ENCODE data around the gene HRH2. TPM values are rescaled to one million over a fixed set of nuclear protein-coding genes. Genes with fewer than 3 reads are reported as not detected.
"Not testable (repeated sequence)": the region's sequence is repeated elsewhere in the genome, so short reads cannot be mapped to it uniquely, and the experiment has no call there.

HRH2 gene
- total and polyA plus RNA-seq, 2 experiments from 2014 or later = not detected

- in situ Hi-C loops (cut with MboI) = no loop called here
Measured at GRCh38 chr5:175751369-175751768, 93.5 kb downstream of the HRH2 start.

GRCh38 chr5:175752826-175753535 is 95.1 kb downstream of the HRH2 start:
- WGBS, 2 experiments (ENCODE audit: low coverage in 1 of 2, low lambda C conversion rate in 2 of 2, missing lambda C conversion rate in 2 of 2) = 30% methylated on average over 10 of the region's 10 CpGs

More at GRCh38 chr5:175751369-175751768, 93.5 kb downstream of the HRH2 start:
- H3K79me2 ChIP-seq (ENCODE audit: insufficient read depth) = no peaks in the 10 kb centered on the region
- H2AFZ ChIP-seq = no peak overlapping the region
- H3K4me3 ChIP-seq = no peak overlapping the region
- H3K9me2 ChIP-seq (ENCODE audit: insufficient read depth) = no peaks in the 10 kb centered on the region
- DNase-seq = no peak
- no peaks in the 10 kb centered on the region for H3F3A ChIP-seq (ENCODE audit: insufficient read depth)
- no peaks in the 10 kb centered on the region for H3K27me3 ChIP-seq (replicated peaks; ENCODE audit: insufficient read depth)
- no peak for TF ChIP-seq EZH2 (IDR thresholded peaks at IDR 0.05; ENCODE audit: insufficient read depth, poor library complexity, severe bottlenecking)
- TF ChIP-seq EZH2phosphoT487 (IDR thresholded peaks at IDR 0.05; ENCODE audit: insufficient read depth, low read depth) = no peak
- H3K9ac ChIP-seq = no peak overlapping the region
- H3K36me3 ChIP-seq (ENCODE audit: low read depth) = no peaks in the 10 kb centered on the region
- no peaks in the 10 kb centered on the region for H4K20me1 ChIP-seq (ENCODE audit: insufficient read depth)
- H3K9me3 ChIP-seq (ENCODE audit: low read depth) = no peaks in the 10 kb centered on the region
- no peak overlapping the region for H3K4me2 ChIP-seq (ENCODE audit: unreplicated experiment)
- H3K4me1 ChIP-seq (ENCODE audit: insufficient read depth) = no peaks in the 10 kb centered on the region
- H3K27ac ChIP-seq = no peak overlapping the region
- WGBS, 2 experiments (ENCODE audit: low coverage in 1 of 2, low lambda C conversion rate in 2 of 2, missing lambda C conversion rate in 2 of 2) = 32 to 35% methylated on average over 5 of the region's 5 CpGs

GRCh38 chr5:175753536-175754402 is 95.9 kb downstream of the HRH2 start:
- Histone ChIP-seq H4K20me1 (ENCODE audit: insufficient read depth) (no peaks in the 10 kb centered on the region), H2AFZ (no peak overlapping the region), H3K4me3 (no peak overlapping the region), H3K27me3 (replicated peaks; ENCODE audit: insufficient read depth) (no peaks in the 10 kb centered on the region), H3K36me3 (ENCODE audit: low read depth) (no peaks in the 10 kb centered on the region), H3K9me2 (ENCODE audit: insufficient read depth) (no peaks in the 10 kb centered on the region), H3K9me3 (ENCODE audit: low read depth) (no peaks in the 10 kb centered on the region), H3K4me2 (ENCODE audit: unreplicated experiment) (no peak overlapping the region), H3K79me2 (ENCODE audit: insufficient read depth) (no peaks in the 10 kb centered on the region), H3K9ac (no peak overlapping the region), H3K4me1 (ENCODE audit: insufficient read depth) (no peaks in the 10 kb centered on the region), H3K27ac (no peak overlapping the region), H3F3A (ENCODE audit: insufficient read depth) (no peaks in the 10 kb centered on the region)
- WGBS, 2 experiments (ENCODE audit: low coverage in 1 of 2, low lambda C conversion rate in 2 of 2, missing lambda C conversion rate in 2 of 2) = 33 to 35% methylated on average over 17 to 19 of the region's 19 CpGs
- TF ChIP-seq EZH2 (IDR thresholded peaks at IDR 0.05; ENCODE audit: insufficient read depth, poor library complexity, severe bottlenecking) = no peak
- in situ Hi-C loops (cut with MboI) = no loop called here
- DNase-seq = no peak

More at GRCh38 chr5:175752826-175753535, 95.1 kb downstream of the HRH2 start:
- TF ChIP-seq EZH2 (IDR thresholded peaks at IDR 0.05; ENCODE audit: insufficient read depth, poor library complexity, severe bottlenecking) (no peak), EZH2phosphoT487 (IDR thresholded peaks at IDR 0.05; ENCODE audit: insufficient read depth, low read depth) (no peak)
- Histone ChIP-seq H3K9ac (no peak overlapping the region), H3K27me3 (replicated peaks; ENCODE audit: insufficient read depth) (no peaks in the 10 kb centered on the region), H3K79me2 (ENCODE audit: insufficient read depth) (no peaks in the 10 kb centered on the region), H3K27ac (no peak overlapping the region), H3F3A (ENCODE audit: insufficient read depth) (no peaks in the 10 kb centered on the region), H3K4me2 (ENCODE audit: unreplicated experiment) (no peak overlapping the region), H3K36me3 (ENCODE audit: low read depth) (no peaks in the 10 kb centered on the region), H3K9me2 (ENCODE audit: insufficient read depth) (no peaks in the 10 kb centered on the region), H3K4me1 (ENCODE audit: insufficient read depth) (no peaks in the 10 kb centered on the region), H3K4me3 (no peak overlapping the region), H2AFZ (no peak overlapping the region), H4K20me1 (ENCODE audit: insufficient read depth) (no peaks in the 10 kb centered on the region), H3K9me3 (ENCODE audit: low read depth) (no peaks in the 10 kb centered on the region)
- in situ Hi-C loops (cut with MboI) = no loop called here
- no peak for DNase-seq

- DNase-seq; H3F3A ChIP-seq (ENCODE audit: insufficient read depth); H2AFZ ChIP-seq; H3K36me3 ChIP-seq (ENCODE audit: low read depth); H3K9ac ChIP-seq; H3K9me2 ChIP-seq (ENCODE audit: insufficient read depth); H3K27me3 ChIP-seq (replicated peaks; ENCODE audit: insufficient read depth); H3K79me2 ChIP-seq (ENCODE audit: insufficient read depth); in situ Hi-C loops (cut with MboI); H3K4me3 ChIP-seq; H3K4me2 ChIP-seq (ENCODE audit: unreplicated experiment); H4K20me1 ChIP-seq (ENCODE audit: insufficient read depth); H3K9me3 ChIP-seq (ENCODE audit: low read depth); H3K27ac ChIP-seq; H3K4me1 ChIP-seq (ENCODE audit: insufficient read depth): not testable (repeated sequence)
- WGBS, 2 experiments (ENCODE audit: low coverage in 1 of 2, low lambda C conversion rate in 2 of 2, missing lambda C conversion rate in 2 of 2) = 6 to 18% methylated on average over 1 of the region's 1 CpG
Measured at GRCh38 chr5:175759991-175760390, 102.1 kb downstream of the HRH2 start.

Small RNA genes lying within 50 kb of the gene (small RNA-seq; reads per million reads assigned to genes)
- not detected for gene RN7SKP148 (ENCODE audit: low read depth, low replicate concordance)
- gene RNU6-226P (ENCODE audit: low read depth, low replicate concordance) = not detected

Other genes starting within 250 kb of the HRH2 start
- gene DRD1, start 213.9 kb upstream of the HRH2 start, total RNA-seq (2014; rRNA removed; shearing (Covaris generic)) = not detected in 2 replicates
- gene DRD1, start 213.9 kb upstream of the HRH2 start, polyA plus RNA-seq (2016; fragmentation: Nextera tagmentation; extraction: Ambion mirVana) = not detected in 2 replicates
- gene SFXN1, start 179.5 kb upstream of the HRH2 start, total RNA-seq (2014; rRNA removed; shearing (Covaris generic)) = 73.0 and 96.4 TPM in 2 replicates
- 50.3 and 51.9 TPM in 2 replicates for gene SFXN1, start 179.5 kb upstream of the HRH2 start, polyA plus RNA-seq (2016; fragmentation: Nextera tagmentation; extraction: Ambion mirVana)
- not detected in 2 replicates for gene CPLX2, start 213.5 kb downstream of the HRH2 start, total RNA-seq (2014; rRNA removed; shearing (Covaris generic))
- not detected in 2 replicates for gene CPLX2, start 213.5 kb downstream of the HRH2 start, polyA plus RNA-seq (2016; fragmentation: Nextera tagmentation; extraction: Ambion mirVana)